GDM1 (cell line): ENCODE results near the gene DMAC2.
A peak's percentile ranks its signal among the peaks of the same experiment; 100 is the strongest.
"Not testable (repeated sequence)": the region's sequence is repeated elsewhere in the genome, so short reads cannot be mapped to it uniquely, and the experiment has no call there.

Experiments used
- DNase-seq: peaks from one replicate; lab custom pipeline; 2025; lab: John Stamatoyannopoulos, UW

Gene DMAC2

DNA sequence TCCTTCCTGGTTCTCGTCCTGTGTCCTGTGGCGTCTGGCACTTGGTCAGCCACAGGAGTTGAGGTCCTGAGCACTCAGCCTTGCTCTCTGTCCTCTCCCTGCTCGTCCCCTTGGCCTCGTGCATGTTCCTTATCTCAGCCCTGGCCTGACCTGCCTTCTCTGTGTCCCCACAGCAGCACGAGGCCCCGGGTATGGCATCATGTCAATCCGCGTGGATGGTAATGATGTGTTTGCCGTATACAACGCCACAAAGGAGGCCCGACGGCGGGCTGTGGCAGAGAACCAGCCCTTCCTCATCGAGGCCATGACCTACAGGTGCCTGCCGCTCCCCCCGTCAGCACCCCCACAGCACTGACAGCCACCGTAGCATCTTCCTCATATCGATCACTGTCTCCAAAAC is 17.3 kb downstream of the DMAC2 start:
- DNase-seq, result no peak

DNA sequence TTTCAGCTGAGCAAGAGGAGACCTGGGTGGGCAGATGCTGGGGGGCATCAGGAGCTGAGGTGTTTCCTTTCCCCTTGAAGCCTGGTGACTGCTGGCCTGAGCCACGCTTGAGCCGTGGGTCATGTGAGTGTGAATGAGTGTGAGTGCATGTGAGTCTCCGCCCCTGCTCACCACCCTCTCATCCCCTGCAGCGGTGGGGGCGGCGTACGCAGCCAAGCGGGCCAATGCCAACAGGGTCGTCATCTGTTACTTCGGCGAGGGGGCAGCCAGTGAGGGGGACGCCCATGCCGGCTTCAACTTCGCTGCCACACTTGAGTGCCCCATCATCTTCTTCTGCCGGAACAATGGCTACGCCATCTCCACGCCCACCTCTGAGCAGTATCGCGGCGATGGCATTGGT is 17.7 kb downstream of the DMAC2 start:
- no peak for DNase-seq

DNA sequence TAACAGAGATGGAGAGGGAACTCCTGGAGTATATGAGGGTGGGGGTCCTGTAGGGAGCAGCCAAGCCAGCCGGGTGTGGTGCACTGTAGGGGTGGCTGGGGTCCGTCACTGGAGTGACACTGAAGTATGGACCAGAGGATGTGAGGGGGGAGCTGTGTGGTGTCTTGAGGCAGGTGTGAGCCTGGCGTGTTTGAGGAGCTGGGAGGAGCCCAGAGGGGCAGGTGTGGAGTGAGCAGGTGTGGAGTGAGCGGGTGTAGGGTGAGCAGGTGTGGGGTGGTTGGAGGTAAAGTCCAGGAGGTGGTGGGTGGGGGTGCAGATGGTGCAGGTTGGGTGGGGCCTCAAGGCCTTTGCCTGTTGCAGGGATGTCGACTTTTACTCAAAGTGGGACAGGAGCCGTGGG is 18.4 kb downstream of the DMAC2 start:
- no peak for DNase-seq

DNA sequence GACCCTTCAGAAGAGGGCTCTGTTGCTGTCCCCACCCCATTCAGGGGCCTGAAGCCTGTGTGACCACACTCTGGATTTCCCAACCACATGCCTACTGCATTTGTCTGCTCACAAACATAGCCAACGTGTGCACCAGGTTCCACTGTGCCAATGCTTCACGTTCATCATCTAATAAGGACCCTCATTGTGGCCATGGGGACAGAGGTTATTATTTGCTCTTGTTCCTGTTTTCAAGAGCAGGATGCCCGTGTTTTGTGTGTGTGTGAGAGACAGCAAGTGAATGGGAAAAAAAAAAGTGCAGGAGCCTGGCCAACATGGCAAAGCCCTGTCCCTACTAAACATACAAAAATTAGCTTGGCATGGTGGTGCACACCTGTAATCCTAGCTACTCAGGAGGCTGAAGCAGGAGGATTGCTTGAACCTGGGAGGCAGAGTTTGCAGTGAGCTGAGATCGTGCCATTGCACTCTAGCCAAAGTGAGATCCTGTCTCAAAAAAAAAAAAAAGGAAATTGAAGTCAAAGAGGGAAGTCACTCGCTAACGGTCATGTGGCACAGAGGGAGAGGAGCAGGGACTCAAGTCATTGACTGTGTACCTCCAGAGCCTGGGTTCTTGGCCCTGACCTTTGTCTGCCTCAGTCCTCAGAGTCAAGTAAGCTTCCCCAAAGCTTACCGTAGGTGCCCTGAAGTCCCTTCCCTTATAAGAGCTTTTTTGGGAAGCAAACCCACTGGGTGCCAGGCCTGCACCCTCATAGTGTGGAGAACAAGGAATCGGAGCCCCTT is 19.4 kb downstream of the DMAC2 start:
- DNase-seq, result peak; percentile 65

DNA sequence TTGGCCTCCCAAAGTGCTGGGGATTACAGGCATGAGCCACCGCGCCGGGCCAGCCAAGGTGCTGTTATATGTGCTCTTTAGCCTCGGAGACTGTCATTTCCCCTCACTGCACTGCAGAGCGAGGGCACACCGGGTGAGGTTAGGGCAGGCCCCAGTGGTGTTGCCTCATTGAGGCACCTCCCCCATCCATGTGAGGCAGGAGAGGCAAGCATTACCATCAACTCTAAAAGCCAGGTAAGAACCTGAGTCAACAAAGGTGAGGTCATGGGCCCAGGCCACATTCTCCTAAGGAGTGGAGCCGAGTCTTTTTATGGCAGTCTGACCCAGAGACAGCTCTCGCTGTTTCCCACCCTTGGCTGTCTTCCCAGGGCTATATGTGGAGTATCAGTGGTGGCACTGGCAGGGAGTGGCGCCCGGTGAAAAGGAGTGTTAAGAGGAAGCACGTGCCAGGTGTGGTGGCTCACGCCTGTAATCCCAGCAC is 23.5 kb downstream of the DMAC2 start:
- DNase-seq, result no peak

DNA sequence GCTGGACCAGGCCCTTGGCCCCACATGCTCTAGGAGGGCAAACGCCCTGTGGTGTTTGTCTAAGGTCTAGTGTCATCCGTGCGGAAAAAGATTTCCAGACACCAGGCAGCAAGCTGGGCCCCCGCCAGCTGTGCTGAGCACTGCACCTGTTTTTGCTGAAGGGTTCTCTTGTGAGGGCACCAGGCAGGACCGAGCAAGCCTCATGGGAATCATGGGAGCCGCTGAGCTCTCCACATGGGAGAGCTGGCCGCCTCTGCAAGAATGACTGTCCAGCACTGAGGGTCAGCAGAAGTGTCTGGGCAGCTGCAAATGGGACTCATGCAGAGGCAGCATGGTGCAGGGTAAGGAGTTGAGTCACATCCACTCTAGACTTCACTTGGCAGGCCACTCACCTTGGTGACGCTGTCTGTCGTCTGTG is 24.5 kb downstream of the DMAC2 start:
- no peak for DNase-seq

DNA sequence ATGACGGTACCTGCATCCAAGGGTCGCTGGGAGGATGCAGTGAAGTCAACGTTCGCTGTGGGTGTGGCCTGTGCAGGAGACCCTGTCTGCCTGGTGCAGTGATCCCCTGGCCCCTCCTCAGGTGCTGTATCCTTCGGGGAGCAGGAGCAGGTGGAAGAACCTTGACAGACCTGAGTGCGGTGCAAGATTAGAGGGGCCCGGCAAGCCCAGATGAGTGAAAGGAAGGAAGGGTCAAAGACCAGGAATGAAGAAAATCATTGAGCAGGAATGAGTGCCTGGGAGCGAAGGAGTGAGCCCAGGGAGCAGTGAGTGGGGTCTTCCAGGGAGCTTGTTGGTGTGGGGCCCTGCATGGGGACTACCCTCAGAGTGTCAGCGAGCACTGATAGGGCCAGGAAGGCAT is 25.3 kb downstream of the DMAC2 start:
- DNase-seq, result no peak

DNA sequence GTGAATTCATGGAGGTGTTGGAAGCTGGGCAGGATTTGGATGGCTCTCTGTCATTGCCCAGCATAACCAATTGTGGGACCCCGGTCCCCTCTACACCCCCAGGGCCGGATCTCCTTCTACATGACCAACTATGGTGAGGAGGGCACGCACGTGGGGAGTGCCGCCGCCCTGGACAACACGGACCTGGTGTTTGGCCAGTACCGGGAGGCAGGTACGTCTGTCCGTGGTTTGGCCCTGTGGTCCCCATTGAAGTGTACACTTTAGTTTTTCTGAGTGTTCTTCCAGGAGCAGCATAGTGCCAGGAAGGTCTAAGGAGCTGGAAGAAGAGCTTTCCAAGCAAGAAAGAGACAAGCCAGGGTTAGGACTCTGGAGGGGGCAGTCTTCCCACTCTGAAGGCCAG is 25.8 kb downstream of the DMAC2 start:
- no peak for DNase-seq

DNA sequence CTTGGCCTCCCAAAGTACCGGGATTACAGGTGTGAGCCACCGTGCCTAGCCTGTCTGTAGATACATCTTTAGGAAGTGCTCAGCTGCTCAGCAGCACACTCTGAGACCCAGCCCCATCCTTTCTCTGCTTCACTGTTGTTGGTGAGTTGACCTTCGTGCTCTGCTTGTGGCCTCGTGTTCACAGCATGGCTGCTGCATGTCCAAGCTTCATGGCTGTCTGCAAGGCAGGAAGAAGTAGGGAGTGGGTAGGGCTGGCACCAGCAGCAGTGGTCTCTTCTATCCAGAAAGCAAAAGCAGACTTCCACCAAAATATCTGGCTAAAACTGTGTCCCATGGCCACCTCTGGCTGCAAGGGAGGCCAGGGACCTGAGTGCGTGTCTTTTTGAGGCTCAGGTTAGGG is 26.8 kb downstream of the DMAC2 start:
- DNase-seq, result no peak

DNA sequence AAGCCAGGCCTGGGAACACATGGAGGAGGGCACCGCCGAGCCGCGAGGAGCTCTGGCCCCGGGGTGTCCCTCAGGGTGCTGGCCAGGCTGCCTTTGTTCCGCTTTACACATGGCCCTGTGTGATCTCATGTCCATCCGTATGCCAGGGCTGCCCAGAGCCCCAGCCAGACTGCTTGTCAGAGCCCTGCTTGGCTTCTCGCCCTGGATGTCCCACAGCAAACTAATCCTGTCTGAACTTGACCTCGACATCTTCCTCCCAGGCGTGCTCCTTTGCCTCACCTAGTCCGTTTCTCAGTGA is 27.8 kb downstream of the DMAC2 start:
- no peak for DNase-seq

DNA sequence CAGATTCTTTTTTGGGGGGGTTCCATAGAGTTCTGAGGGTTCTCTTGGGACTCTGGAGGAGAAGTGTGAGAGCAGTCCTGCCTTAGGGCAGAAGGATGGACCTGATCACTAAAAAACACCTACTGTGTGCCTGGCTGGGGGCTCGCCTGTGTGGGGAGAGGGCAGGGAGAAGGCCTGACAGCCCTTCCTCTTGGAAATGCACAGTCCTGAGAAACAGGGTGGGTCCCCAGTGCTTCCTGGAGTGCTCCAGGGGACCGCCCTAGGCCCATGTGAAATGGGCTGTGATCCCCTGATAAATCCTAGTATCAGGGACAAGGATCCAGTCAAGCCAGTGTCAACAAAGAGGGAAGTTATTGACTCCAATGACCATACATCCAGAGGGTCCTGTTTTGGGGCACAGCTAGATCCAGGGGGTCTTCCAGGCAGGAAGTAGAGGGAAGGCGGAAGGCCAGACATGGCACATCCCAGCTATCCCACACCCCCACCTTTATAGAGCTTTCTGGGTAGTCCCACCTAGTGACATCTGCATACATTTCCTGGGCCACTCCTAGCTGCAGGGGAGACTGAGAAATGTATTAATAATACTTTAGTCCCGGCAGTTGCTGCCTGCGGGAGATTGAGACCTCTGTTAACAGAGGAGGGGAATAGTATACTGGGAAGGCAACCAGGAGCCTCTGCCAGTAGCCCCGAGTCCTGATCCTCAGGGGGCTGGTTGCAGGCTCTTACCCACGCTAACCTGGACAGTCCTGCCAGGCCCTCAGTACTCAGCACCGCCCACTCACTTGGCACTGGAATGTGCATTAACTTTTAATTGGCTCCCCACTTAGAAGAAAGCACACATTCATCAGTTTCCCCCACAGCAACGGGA is 28.4 kb downstream of the DMAC2 start:
- no peak for DNase-seq

DNA sequence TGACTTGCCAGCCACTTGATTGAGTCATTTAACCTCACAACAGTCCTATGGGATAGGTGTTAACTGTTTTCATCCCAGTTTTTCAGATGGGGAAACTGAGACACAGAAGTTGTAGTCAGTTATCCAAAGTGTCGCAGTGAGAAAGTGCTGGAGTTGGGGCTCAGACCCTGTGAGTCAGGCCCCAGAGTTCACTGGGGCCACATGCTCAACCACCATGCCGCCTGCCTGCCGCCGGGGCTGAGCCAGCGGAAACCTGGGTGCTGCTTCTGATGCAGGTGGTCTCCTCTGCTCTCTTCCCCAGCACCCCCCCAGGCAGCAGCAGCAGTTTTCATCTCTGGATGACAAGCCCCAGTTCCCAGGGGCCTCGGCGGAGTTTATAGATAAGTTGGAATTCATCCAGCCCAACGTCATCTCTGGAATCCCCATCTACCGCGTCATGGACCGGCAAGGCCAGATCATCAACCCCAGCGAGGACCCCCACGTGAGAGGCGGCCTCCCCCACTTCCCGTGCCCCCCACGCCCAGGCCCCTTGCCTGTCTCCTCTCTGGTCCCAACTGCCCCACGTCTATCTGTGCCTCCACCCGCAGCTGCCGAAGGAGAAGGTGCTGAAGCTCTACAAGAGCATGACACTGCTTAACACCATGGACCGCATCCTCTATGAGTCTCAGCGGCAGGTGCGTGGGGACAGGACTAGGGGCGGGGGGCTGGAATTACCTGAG is 29.2 kb downstream of the DMAC2 start:
- DNase-seq, result no peak

DNA sequence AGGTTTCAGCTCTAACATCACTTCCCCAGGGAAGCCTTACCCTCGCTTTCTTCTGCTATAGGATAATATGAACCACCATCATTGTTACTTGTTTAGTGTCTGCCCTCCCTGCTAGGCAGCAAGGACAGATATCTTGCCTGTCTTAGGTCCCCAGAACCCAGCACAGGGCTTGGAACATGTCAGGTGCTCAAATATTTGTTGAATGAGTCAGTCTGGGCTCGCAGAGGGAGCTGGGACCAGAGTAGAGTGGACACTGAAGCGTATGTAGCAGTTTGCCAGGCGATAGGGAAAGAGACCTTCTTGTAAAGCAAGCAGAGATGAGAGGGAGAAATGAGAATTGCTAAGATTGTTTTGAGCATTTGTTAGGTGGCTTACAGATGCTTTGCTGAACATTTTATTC is 30.4 kb downstream of the DMAC2 start:
- DNase-seq, result no peak

DNA sequence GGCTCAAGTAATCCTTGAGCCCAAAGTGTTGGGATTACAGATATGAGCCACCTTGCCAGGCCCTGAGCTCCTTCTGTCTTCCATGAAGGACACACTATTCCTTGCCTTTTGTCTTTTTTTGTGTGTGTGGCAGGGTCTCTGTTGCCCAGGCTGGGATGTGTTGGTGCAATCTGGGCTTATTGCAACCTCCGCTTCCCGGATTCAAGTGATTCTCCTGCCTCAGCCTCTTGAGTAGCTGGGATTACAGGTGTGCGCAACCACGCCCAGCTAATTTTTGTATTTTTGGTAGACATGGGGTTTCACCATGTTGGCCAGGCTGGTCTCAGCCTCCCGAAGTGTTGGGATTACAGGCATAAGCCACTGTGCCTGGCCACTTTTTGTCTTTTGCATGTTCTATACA is 30.9 kb downstream of the DMAC2 start:
- DNase-seq, result not testable (repeated sequence)

DNA sequence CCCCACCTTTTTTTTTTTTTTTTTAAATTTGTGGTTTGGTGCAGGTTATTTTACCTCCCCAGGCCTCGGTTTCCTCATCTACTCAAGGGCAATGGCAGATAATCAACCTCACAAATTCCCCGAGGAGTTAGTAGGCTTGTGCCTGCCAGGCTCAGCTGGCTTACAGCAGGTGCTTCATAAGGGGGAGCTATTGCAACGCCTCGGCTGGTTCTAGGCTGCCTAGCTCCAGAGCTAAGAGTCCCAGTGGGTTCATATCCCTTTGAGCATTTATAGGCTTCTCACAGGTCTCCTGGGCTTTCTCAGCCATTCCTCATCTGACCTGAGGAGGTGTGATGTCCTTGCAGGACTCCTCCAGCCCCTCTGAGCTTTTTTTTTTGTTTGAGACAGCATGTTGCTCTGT is 31.5 kb downstream of the DMAC2 start:
- no peak for DNase-seq

DNA sequence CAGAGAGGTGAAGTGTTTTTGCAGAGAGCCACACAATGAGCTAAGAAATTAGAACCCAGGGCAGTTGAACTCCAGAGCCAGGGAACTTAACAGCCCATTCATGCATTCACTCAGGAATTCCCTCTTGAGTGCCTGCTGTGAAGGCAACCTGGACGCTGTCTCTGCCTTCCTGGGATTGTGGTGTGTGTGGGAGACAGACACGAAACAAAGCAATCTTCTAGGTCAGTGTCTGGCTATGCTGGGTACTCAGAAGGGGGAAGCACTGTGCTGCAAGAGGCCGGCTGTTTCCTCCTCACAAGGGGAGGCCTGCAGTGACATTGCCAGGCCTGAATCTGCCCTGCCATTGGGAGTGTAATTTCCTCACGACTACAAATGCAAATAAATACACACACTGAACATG is 32.4 kb downstream of the DMAC2 start:
- DNase-seq, result peak; percentile 50

DNA sequence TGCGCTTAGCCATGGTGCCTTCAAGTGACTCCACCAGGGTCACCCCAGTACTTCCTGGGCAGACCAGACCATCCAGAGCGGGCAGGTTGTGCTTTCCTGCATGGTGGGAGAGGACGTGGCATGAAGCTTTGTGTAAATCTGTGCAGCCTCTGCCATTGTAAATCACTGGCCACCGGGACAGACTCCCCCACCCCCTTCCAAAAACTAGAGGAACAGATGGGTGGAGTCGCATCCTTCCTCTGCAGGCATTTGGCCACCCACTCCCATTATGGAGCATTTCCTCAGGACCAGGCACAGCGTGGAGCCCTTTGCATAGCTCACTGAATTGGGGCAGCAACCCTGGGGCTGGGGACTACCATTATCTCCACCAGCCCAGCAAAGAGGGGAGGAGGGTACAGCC is 33.9 kb downstream of the DMAC2 start:
- no peak for DNase-seq

DNA sequence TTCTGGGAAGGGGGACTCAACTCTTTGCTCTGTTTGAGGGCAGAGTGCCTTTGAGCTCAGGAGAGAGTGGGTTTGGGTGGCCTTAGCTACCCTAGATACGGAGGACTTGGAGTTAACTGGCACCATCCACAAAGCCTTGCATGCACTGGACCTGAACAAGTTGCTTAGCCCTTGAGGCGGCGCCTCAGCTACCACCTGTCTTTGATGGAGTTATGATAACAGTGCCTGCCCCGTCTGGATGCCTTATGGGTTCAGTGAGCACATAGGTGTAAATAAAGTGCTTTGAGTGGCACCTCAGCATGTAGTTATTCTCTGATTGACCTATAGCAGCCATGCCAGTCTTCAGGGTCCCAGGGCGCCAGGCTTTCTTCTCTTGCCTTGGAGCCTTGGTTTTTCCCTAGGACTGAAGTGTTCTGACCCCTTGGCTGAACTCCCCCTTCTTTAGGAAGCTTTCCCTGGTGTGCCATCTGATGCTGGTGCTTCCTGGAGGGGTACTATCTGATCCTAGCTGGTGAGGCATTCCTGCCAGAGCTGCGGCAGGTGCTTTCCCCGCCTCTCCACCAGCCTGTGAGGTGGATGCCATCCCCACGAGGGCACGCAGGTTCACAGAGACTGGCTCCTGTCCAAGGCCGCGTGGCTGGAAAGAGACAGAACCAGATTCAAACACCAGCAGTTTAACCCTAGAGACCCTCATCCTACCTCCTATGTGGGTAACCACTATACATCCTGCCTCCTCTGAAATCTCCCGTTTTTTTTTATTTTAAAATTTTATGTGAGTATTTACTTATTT is 36.3 kb downstream of the DMAC2 start:
- no peak for DNase-seq

DNA sequence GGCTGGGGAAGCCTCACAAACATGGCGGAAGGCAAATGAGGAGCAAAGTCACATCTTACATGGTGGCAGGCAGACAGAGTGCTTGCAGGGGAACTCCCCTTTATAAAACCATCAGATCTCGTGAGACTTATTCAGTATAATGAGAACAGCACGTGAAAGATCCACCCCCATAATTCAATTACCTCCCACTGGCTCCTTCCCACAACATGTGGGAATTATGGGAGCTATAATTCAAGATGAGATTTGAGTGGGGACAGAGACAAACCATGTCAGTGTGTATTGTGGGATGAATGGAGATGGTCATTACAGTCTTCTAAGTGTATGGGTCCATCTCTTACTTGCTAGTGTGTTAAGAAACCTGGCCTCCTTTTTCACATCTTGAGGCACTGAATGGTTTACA is 37.7 kb downstream of the DMAC2 start:
- no peak for DNase-seq

DNA sequence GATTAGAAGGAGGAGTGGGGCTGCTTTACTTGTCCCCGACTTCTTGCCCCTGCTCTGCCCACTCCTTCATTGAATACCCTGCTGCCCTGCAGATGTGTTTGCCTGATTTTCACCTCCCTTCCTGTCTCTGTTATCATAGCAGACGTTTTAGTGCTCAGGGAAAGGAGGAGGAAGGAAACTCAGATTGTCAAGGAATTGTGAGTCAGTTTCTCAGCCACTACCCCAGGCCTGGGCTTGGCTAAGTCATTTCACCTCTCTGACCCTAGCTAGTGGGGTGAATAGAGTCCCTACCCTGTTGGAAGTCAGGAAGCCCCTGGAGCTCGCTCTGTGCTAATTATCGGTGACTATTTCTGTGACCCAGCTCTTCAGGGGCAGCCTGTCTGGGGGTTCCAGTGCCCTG is 38.2 kb downstream of the DMAC2 start:
- no peak for DNase-seq

DNA sequence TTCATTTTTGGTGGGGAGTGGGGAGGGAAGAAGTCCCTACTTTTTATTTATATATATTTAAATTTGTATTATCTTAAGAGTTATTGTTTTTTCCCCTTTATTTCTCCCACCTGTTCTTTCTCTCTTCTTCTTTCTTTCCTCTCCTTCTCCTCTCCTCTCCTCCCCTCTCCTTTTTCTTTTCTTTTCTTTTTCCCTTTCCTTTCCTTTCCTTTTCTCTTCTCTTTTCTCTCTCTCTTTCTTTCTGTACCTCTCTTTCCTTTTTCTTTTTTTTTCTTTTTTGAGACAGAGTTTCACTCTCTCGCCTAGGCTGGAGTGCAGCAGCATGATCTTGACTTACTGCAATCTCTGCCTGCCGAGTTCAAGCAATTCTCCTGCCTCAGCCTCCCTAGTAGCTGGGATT is 40.2 kb downstream of the DMAC2 start:
- no peak for DNase-seq

DNA sequence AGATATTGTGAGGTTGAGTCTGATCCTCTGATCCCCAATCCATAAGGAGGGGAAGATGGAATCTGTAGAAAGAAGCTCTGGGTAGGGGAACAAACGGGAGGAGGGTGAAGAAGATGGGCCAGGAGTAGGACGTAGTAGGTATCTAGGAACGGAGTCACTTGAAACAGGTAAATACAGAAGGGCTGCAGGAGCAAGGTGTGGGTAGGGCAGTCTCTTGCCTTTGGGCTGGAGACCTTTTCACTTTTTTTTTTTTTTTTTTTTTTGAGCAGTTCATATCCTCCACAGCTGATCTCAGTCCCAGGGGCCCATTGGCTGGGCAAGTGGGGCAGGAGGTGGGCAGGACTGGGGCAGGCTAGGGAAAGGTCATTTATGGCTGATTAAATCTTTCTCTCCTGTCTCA is 40.6 kb downstream of the DMAC2 start:
- DNase-seq, result no peak
